Femur (tissue), 1 donor: ENCODE data around the gene PDZD2.
"Not testable (repeated sequence)": the region's sequence is repeated elsewhere in the genome, so short reads cannot be mapped to it uniquely, and the experiment has no call there.

Source experiments
- DNase-seq: peaks from one replicate; pipeline ENCODE4 v3.0.0-alpha.2; 2017

PDZD2 gene

GRCh38 chr5:32057187-32058096 is 418.5 kb downstream of the PDZD2 start:
- DNase-seq = no peak

GRCh38 chr5:32058101-32058500 is 419.2 kb downstream of the PDZD2 start:
- DNase-seq = no peak

GRCh38 chr5:32058997-32059396 is 420.1 kb downstream of the PDZD2 start:
- DNase-seq = no peak

GRCh38 chr5:32059761-32060530 is 421.0 kb downstream of the PDZD2 start:
- DNase-seq = no peak

GRCh38 chr5:32061236-32061635 is 422.3 kb downstream of the PDZD2 start:
- DNase-seq = no peak

- no peak for DNase-seq
Observed at GRCh38 chr5:32066448-32066847, 427.5 kb downstream of the PDZD2 start.

- no peak for DNase-seq
Observed at GRCh38 chr5:32067774-32068470, 429.0 kb downstream of the PDZD2 start.

- no peak for DNase-seq
Observed at GRCh38 chr5:32068561-32068960, 429.6 kb downstream of the PDZD2 start.

GRCh38 chr5:32069396-32069795 is 430.5 kb downstream of the PDZD2 start:
- DNase-seq = no peak

GRCh38 chr5:32071351-32071944 is 432.5 kb downstream of the PDZD2 start:
- no peak for DNase-seq

GRCh38 chr5:32072054-32072453 is 433.1 kb downstream of the PDZD2 start:
- no peak for DNase-seq

GRCh38 chr5:32074401-32074800 is 435.5 kb downstream of the PDZD2 start:
- no peak for DNase-seq

GRCh38 chr5:32076699-32077695 is 438.1 kb downstream of the PDZD2 start:
- DNase-seq = peak; percentile 75

- DNase-seq = not testable (repeated sequence)
Observed at GRCh38 chr5:32078855-32079254, 439.9 kb downstream of the PDZD2 start.

GRCh38 chr5:32080565-32080964 is 441.6 kb downstream of the PDZD2 start:
- DNase-seq = not testable (repeated sequence)

GRCh38 chr5:32082701-32083100 is 443.8 kb downstream of the PDZD2 start:
- DNase-seq = no peak

GRCh38 chr5:32083981-32084430 is 445.1 kb downstream of the PDZD2 start:
- DNase-seq = no peak

- DNase-seq = no peak
Observed at GRCh38 chr5:32087086-32088082, 448.5 kb downstream of the PDZD2 start.

GRCh38 chr5:32088214-32088613 is 449.3 kb downstream of the PDZD2 start:
- no peak for DNase-seq
